K562 (cell line): ENCODE results near the gene ITGA1. TPM values are rescaled to one million over a fixed set of nuclear protein-coding genes. Genes with fewer than 3 reads are reported as not detected.

Experiments used
- ATAC-seq: fragments of 200-7000 bp; cut with Tn5 transposase; 3 replicates; pipeline ENCODE4 v1.9.1; 2020; ENCODE audit warnings: moderate library complexity
- BruUV-seq: library from RNA; stranded (reverse); fragments of 400-500 nt; replicated peaks from 2 replicates; lab custom pipeline; 2021; lab: Mats Ljungman, UMichigan
- CTCF ChIA-PET: fragments of 300-600 bp; formaldehyde crosslinking; extraction: SDS; loops from one replicate; lab custom pipeline; 2021; ENCODE audit warnings: low intra/inter-chr PET ratio; lab: Yijun Ruan, JAX
- POLR2A ChIA-PET: fragments of 300-600, 350-650 bp; sonication (Branson Sonifier 250); formaldehyde crosslinking; extraction: SDS; loops from one replicate; lab custom pipeline; 2021; ENCODE audit warnings: antibody characterized with exemption, inconsistent platforms; lab: Yijun Ruan, JAX
- DNase-seq, 4 experiments: peaks; one replicate each; pipeline versions ENCODE4 v3.0.0 to v3.0.0-alpha.2; 2011 to 2018; ENCODE audit warnings: low spot score in 3 of 4, mixed read lengths in 3 of 4; ENCODE audit errors: extremely low read depth in 1 of 4
- FAIRE-seq: peaks from 2 replicates; lab custom pipeline; 2011; peaks lifted over from hg19 to GRCh38; lab: Jason Lieb, UNC
- H2AFZ ChIP-seq: 2 replicates; pipeline ENCODE4 v1.6.0; 2011; ENCODE audit warnings: low read depth, low read length, control low read depth, inconsistent platforms
- H3K27ac ChIP-seq: fragments of 200-600 bp; 3 replicates; pipeline ENCODE4 v1.8.0; 2011; ENCODE audit warnings: low read depth, mild to moderate bottlenecking, control low read depth, inconsistent platforms, low read length, moderate library complexity, mixed read lengths; ENCODE audit errors: extremely low read depth
- H3K27me3 ChIP-seq, 2 experiments: fragments of 300-600 bp in 1 of 2; 2 replicates in 1 of 2; 3 replicates in 1 of 2; pipeline versions ENCODE4 v1.6.0 to v1.8.0; 2011; ENCODE audit warnings: inconsistent platforms in 2 of 2, low read length in 2 of 2, mild to moderate bottlenecking in 1 of 2, mixed read lengths in 1 of 2, moderate library complexity in 1 of 2; ENCODE audit not compliant: control insufficient read depth in 2 of 2, insufficient read depth in 2 of 2
- H3K36me3 ChIP-seq: fragments of 300-600 bp; 3 replicates; pipeline ENCODE4 v1.8.0; 2011; ENCODE audit warnings: mild to moderate bottlenecking, low read length, inconsistent platforms; ENCODE audit not compliant: control insufficient read depth, insufficient read depth
- H3K4me1 ChIP-seq, 2 experiments: fragments of 200-600 bp in 1 of 2; replicated peaks in 1 of 2; 2 replicates in 1 of 2; 3 replicates in 1 of 2; pipeline versions ENCODE4 v1.5.1 to v1.8.0; 2011; ENCODE audit warnings: inconsistent platforms in 2 of 2, low read length in 2 of 2, mild to moderate bottlenecking in 1 of 2, mixed read lengths in 1 of 2, moderate library complexity in 1 of 2; ENCODE audit not compliant: control insufficient read depth in 2 of 2, insufficient read depth in 2 of 2
- H3K4me2 ChIP-seq: 2 replicates; pipeline ENCODE4 v1.6.1; 2011; ENCODE audit warnings: low read length, control low read depth, inconsistent platforms, mixed read lengths; ENCODE audit not compliant: insufficient read depth
- H3K4me3 ChIP-seq: fragments of 200-600 bp; sonication (generic), shearing (Covaris generic); 2 replicates; pipeline ENCODE4 v1.5.1; 2016; ENCODE audit warnings: control low read depth, inconsistent platforms
- H3K79me2 ChIP-seq: fragments of 200-600 bp; 3 replicates; pipeline ENCODE4 v1.8.0; 2011; ENCODE audit warnings: low read length, inconsistent platforms; ENCODE audit not compliant: control insufficient read depth, insufficient read depth
- H3K9ac ChIP-seq, 2 experiments: 2 replicates each; pipeline versions ENCODE4 v1.6.0 to v1.6.1; 2011; ENCODE audit warnings: low read depth in 2 of 2, low read length in 2 of 2, control low read depth in 1 of 2, inconsistent platforms in 1 of 2, mild to moderate bottlenecking in 1 of 2, mixed read lengths in 1 of 2; ENCODE audit not compliant: insufficient read depth in 1 of 2
- H3K9me1 ChIP-seq: one replicate; pipeline ENCODE4 v1.6.0; 2011; ENCODE audit warnings: inconsistent platforms, mild to moderate bottlenecking, low read length, moderate library complexity; ENCODE audit not compliant: control insufficient read depth, insufficient read depth
- H3K9me3 ChIP-seq: replicated peaks from 2 replicates; pipeline ENCODE4 v1.5.1; 2011; ENCODE audit warnings: low read depth, low read length, inconsistent platforms; ENCODE audit not compliant: control insufficient read depth, insufficient read depth
- H4K20me1 ChIP-seq: replicated peaks from 2 replicates; pipeline ENCODE4 v1.6.1; 2011; ENCODE audit warnings: low read length, inconsistent platforms, mixed read lengths; ENCODE audit not compliant: control insufficient read depth, insufficient read depth
- ARID3A ChIP-seq: IDR thresholded peaks from 2 replicates; pipeline ENCODE4 v1.6.1; 2012; ENCODE audit warnings: low read depth, low read length, improper control_type of control experiment, borderline replicate concordance
- CTCF ChIP-seq, 3 experiments: IDR thresholded peaks in 2 of 3; conservative IDR thresholded peaks in 1 of 3; 2 replicates each; pipeline ENCODE4 v1.5.1; 2011 to 2012; ENCODE audit warnings: low read length in 3 of 3, mild to moderate bottlenecking in 3 of 3, control low read depth in 2 of 3, improper control_type of control experiment in 1 of 3, inconsistent platforms in 1 of 3, low read depth in 1 of 3, mixed read lengths in 1 of 3, moderate library complexity in 1 of 3; ENCODE audit not compliant: insufficient read depth in 2 of 3
- IRF9 ChIP-seq: fragments of 450-650 bp; IDR thresholded peaks from 2 replicates; pipeline ENCODE4 v1.6.1; 2016; ENCODE audit warnings: missing biosample characterization, missing genetic modification characterization
- KLF16 ChIP-seq: IDR thresholded peaks from 2 replicates; pipeline ENCODE4 v1.6.1; 2016; ENCODE audit warnings: antibody characterized with exemption
- MYBL2 ChIP-seq, 2 experiments: fragments of 450-650 bp in 1 of 2; sonication (generic) in 1 of 2; formaldehyde crosslinking in 1 of 2; IDR thresholded peaks; 2 replicates each; pipeline versions ENCODE4 v1.6.1 to v1.8.1; 2017 to 2022; ENCODE audit warnings: borderline replicate concordance in 1 of 2, inconsistent platforms in 1 of 2, low read depth in 1 of 2, mild to moderate bottlenecking in 1 of 2, missing genetic modification reagents in 1 of 2, moderate library complexity in 1 of 2
- POLR2H ChIP-seq: IDR thresholded peaks from 2 replicates; pipeline ENCODE4 v1.6.1; 2016; ENCODE audit warnings: missing genetic modification characterization, low read depth, mild to moderate bottlenecking, control low read depth, missing compliant biosample characterization, moderate library complexity
- PRMT5 ChIP-seq: sonication (generic); formaldehyde crosslinking; IDR thresholded peaks from 2 replicates; pipeline ENCODE4 v1.5.0; 2020; ENCODE audit warnings: missing genetic modification reagents
- RAD21 ChIP-seq, 2 experiments: fragments of 250-450 bp in 1 of 2; fragments of 450-650 bp in 1 of 2; sonication (Bioruptor Pico) in 1 of 2; formaldehyde crosslinking in 1 of 2; IDR thresholded peaks in 1 of 2; conservative IDR thresholded peaks in 1 of 2; 2 replicates each; pipeline versions ENCODE4 v1.4.0 to v1.8.0; 2020 to 2022; ENCODE audit warnings: mild to moderate bottlenecking in 2 of 2, moderate library complexity in 1 of 2
- THAP12 ChIP-seq: fragments of 250-450 bp; sonication (Bioruptor Pico); IDR thresholded peaks from 2 replicates; pipeline ENCODE4 v1.9.0; 2021; ENCODE audit warnings: mild to moderate bottlenecking, inconsistent platforms
- WGBS: fragments of 100-300 bp; shearing (Covaris generic); methylation state at CpG from one replicate; pipeline ENCODE4 v1.1.6; 2016; ENCODE audit warnings: low coverage, mixed read lengths; ENCODE audit not compliant: insufficient coverage; ENCODE audit errors: missing lambda C conversion rate; 5-methylcytosine and 5-hydroxymethylcytosine counted together
- in situ Hi-C: fragments of 300-500 bp; cut with MboI; formaldehyde crosslinking; loops from 4 replicates; pipeline ENCODE4 v1.15.0; 2018; ENCODE audit warnings: inconsistent platforms, mixed read lengths
- intact Hi-C: fragments of 100-400 bp; cut with micrococcal nuclease; formaldehyde crosslinking; loops from 2 replicates; pipeline ENCODE4 v1.14.2; 2022
- polyA plus RNA-seq, 8 experiments: library from polyadenylated mRNA; depleted of rRNA in 4 of 8; stranded (reverse) in 5 of 8; unstranded in 3 of 8; fragments of >200 nt; fragmentation: Nextera tagmentation in 2 of 8; fragmentation: Illumina TruSeq in 1 of 8; extraction: Ambion mirVana in 2 of 8; extraction: Trizol in 1 of 8; gene quantifications; 2 replicates each; pipeline versions ENCODE4 v1.2.1 to v1.2.3, GENCODE V29; 2011 to 2014; ENCODE audit warnings: inconsistent platforms in 1 of 8, missing spikeins in 1 of 8
- total RNA-seq, 7 experiments: library from RNA; depleted of rRNA in 6 of 7; stranded (reverse); fragments of >200 nt in 6 of 7; fragmentation: Illumina TruSeq in 2 of 7; extraction: Trizol in 2 of 7; gene quantifications; 2 replicates each; pipeline versions ENCODE4 v1.2.1 to v1.2.3, GENCODE V29; 2011 to 2021; ENCODE audit warnings: low replicate concordance in 1 of 7

ITGA1 gene
- total and polyA plus RNA-seq, 9 of the 15 experiments (the other 6 are each of a cell fraction or from before 2014, with no cell fraction given), result 0.04 to 0.22 TPM; not detected in 7

GRCh38 chr5:52938226-52938625 is 150.5 kb downstream of the ITGA1 start (continued):
- TF ChIP-seq IRF9 (tag) (no peak), THAP12 (CRISPR knock-in tag) (no peak), PRMT5 (no peak), ARID3A (no peak), POLR2H (tag) (no peak)

- ATAC-seq, result peak; percentile 26; the same call in 1 of the 3 replicates
- TF ChIP-seq RAD21 (CRISPR knock-in tag; conservative IDR thresholded peaks at IDR 0.05 in 1 of 2, IDR thresholded peaks at IDR 0.05 in 1 of 2) (0 out of 4 replicates have a peak, but pooled peaks of 1 of the 2 experiments have one; percentile 2), KLF16 (no peak), CTCF (IDR thresholded peaks at IDR 0.05 in 2 of 3, conservative IDR thresholded peaks at IDR 0.05 in 1 of 3; ENCODE audit: insufficient read depth in 2 of 3, low read depth in 1 of 3, low read length in 3 of 3) (0 out of 6 replicates have a peak, but pooled peaks of 2 of the 3 experiments have one; percentile 7 to 15), MYBL2 (IDR thresholded peaks at IDR 0.05; ENCODE audit: low read depth) (no peak), MYBL2 (CRISPR knock-in tag; IDR thresholded peaks at IDR 0.05; ENCODE audit: borderline replicate concordance) (no peak)
- no peaks in the 10 kb centered on the region for H3K4me1 ChIP-seq
- intact Hi-C loops (no loop called here), in situ Hi-C loops (no loop called here)
- no peak overlapping the region for H3K4me2 ChIP-seq
- no peaks in the 10 kb centered on the region for H3K79me2 ChIP-seq
- no peak overlapping the region for H3K27ac ChIP-seq
- no peak overlapping the region for H3K4me3 ChIP-seq
- H3K9me3 ChIP-seq, result no peaks in the 10 kb centered on the region
- no peaks in the 10 kb centered on the region for H3K9me1 ChIP-seq
- H3K9ac ChIP-seq, result no peak overlapping the region
- no peaks in the 10 kb centered on the region for H4K20me1 ChIP-seq
- ChIA-PET CTCF (no interaction called here), POLR2A (no interaction called here)
- H3K27me3 ChIP-seq, result peaks cover 0 to 4% of the 10 kb centered on the region in 2 experiments; a peak in 2 of 5 replicates
- BruUV-seq, result no TSS peak
- DNase-seq, result no peak
- H3K36me3 ChIP-seq, result no peaks in the 10 kb centered on the region
- no peak overlapping the region for H2AFZ ChIP-seq
- no CpG with 5 or more reads among the region's 2 CpGs for WGBS
- no peak for FAIRE-seq
These were observed 155.6 kb downstream of the ITGA1 start for GRCh38 chr5:52943285-52943684.
